GM21423 (cell line): ENCODE measurements around the gene NPPC.

Experiments
- ATAC-seq: cut with Tn5 transposase; IDR thresholded peaks from one replicate; pipeline ENCODE4 v1.9.1; 2021; ENCODE audit warnings: mild to moderate bottlenecking, moderate library complexity; ENCODE audit not compliant: unreplicated experiment

NPPC gene

DNA sequence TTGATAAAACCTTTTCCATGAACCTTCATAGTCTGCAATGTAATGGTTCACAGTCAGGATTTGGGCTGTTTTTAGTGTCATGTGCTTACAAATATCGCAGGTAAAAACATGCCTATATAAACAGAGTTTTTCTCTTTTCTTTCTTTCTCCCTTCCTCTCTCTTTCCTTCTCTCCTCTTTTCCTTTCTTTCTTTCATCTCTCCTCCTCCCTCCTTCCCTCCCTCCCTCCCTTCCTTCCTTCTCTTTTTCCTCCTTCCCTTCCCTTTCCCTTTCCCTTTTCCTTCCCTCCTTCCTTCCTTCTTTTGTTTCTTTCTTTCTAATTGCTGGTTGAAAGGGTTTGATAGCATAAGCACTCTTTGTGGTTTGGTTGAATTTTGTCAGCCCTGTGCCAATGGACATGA, 9.6 kb upstream of the NPPC start:
- ATAC-seq: no peak

DNA sequence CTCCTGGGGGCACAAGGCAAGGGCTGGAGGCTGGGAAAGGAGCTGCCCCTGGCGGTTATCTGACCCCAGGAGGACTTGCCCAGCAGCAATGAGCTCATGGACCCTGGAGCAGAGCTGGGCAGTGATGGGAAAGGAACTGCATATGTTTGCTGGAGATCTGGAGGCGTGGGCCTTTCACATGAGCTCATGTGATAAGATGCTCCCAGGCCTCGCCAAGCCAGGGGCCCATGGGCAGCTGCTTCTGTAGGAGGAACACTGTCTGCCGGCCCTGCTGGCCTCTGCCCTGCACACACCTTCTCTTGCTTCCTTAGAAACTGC, 9.0 kb upstream of the NPPC start:
- ATAC-seq: no peak

DNA sequence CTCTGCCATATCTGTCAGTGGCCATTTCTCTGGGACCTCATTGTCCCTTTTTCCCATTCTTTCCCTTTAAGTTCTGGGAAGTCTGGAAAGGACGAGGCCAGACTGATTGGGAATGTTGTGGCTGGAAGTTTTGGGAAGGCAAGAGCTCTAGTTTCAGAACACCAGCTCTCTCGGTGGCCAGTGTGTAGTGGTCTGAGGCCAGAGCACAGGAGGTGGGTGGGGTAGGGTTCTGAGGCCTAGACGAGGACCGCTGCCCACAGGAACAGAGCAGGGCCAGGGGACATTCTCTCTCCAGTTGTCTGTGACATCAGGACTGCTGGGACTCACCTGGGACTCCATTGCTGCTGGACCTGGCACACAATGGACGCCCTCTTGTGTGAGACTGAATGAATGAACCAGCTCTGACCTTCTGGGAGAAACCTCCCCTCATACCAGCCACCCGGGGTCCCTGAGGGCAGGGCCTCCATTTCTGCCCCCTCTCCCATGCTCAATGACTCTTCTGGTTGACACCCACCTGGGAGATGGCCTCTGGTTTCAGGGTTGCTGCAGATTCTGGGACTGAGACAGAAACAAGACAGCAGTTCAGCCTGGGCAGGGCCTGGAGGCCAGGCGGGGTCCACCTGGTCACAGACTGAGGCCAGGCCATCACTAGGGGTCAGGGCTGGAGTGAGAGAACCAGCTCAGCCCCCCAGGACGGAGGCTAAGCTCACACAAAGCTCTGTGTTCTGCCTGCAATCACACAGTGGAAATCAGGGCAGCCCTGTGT, 8.4 kb upstream of the NPPC start:
- no peak for ATAC-seq

DNA sequence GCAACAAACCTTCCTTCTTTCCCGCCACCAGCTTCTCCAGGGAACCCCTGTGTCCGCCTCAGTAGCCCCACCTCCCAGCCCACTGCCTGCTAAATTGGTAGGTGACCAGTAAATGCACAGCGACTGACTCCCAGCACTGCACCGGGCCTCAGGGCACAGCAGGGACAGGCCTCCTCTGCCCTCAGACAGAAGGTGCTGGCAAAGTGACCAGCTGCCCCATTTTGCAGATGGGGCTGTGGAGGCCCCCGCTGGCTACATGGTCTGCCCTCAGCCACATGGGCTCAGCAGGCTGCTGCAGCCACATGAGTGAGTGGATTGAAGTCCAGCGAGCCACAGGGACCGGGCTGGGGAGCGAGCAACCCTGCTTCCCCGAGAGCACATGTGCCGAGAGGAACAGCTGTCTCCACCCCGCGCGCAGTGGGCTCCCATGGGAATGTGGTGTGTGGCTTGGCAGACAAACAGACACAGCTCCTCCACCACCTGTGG, 7.8 kb upstream of the NPPC start:
- no peak for ATAC-seq

DNA sequence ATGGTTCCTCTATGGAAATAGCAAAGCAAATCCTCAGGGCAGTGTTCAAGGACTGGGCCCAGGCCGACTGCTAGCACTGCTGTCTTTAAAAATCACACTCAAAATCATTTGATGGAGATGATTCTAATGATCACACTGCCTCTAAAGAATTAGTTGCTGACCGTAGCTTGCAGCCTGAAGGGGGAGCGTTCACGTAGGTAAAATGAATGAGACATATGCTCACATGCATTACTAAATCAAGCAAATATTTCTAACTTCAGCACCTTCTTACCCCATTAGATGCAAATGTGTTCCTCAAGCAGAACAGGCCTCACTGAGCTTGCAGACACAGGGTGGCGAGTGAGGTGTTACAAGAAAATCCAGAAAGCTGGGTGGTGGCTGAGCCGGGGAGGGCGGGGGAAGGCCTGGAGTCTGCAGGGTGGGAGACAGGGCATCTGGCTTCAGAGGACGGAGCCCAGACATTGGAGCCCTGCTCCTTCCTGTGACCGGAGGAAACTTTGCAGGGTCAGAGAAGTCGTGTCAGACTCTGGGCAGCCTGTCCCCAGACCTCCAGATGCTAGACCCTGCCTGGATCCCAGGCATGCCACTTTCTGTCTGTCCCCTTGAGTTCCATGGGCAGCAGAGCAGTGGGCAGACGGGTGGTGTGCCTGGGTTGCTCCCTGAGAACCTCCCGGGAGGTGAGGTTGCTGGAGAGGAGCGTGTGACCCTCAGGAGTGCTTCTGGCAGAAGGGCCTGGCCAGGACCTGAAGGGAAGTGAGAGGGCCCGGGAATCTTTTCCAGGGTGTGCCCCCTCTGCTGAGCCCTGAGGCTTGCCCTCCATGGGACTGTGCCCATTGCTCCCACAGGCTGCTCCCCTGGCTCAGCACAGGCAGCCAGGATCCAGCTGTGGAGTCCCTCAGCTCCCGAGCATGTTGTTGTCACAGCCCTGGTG, 7.1 kb upstream of the NPPC start:
- ATAC-seq: no peak

DNA sequence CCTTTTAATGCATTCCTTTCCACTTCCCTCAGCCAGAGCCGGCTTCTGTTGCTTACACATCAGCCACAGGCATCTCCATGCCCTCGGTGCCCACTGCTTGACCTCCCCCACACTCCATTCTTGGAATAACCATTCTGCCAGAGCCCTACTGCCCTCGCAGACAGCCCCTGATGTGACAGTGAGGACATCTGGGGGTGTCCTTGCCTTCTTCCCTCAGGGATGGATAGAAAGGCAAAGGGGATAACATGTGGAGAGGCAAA, 6.4 kb upstream of the NPPC start:
- no peak for ATAC-seq

DNA sequence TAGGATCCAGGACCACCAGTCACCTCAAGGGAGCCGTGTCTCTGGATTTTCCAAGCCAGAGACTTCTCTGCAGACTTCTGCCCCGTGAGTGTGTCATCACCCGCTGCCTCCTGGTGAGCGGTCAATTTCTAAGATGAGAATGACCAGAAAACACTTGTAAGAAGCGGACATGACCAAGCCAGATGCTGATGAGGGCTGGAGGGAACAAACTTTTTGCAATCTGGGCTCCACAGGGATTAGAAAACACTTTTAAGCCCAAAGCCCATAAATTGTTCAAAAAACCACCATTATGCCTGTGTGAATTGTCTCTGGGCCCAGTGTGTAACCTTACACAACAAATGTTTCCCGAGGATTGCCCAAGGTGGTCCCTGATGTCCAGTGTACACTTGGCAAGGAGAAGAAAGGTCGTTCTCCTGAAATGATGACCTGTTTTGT, 5.3 kb upstream of the NPPC start:
- no peak for ATAC-seq

DNA sequence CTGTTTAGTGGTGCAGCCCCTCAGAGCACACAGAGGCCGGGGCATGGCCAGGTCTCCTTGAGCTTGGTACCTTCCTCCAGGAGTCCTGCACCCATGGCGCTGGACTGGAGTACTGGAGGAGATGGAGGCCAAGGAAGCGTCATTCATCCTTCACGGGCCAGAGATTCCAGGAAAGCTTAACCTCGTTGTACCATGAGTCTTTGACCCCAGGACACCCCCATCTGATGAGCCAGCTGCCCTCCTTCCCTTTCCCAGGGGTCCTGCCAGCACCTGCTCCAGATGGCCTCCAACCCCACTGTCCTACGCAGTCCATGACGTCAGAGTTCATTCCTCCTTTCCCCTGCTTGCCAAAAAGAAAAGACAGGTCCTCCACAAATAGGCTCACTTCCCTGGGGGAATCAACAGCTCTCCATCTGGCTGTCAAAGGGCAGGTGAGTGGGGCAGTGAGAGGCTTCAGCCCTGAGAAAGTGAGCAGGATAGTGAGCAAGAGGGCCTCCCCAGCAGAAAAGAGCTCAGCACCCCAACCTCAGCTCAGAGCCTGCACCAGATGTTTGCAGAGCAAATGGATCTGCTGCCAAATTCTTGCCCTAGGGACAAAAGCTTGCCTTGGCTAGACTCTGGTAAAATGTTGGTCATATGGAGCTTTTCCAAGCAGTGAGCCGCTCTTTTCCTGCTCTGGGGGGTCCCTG, 4.5 kb upstream of the NPPC start:
- ATAC-seq: no peak

DNA sequence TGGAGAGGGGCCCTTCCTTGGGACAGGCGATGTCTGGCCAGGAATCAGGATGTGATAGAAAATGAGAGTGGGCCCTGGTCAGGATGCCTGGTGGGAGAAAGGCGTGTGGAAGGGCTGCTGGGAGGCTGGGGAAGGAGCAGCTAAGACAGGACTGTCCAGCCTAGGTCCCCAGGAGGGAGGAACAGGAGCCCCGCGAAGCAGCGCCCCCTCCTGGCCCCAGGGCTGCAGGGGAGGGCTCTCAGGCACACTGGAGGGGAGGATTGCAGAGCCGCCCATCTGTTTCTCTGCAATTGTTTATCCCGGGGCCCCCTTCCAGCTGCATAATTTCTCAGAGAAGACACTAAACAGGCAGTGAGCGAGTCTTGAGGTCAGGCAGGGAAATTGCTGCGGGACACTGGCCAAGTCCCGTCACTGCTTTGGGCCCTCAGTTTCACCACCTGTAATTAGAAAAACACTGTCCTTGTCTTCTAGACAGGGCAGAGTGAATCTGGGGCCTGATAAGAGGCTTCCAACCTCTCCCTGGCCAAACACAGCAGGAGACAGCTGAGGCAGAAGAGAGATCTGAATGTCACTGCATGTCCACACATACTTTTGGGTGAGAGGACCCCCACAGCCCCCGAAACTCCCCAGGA, 3.9 kb upstream of the NPPC start:
- ATAC-seq: no peak

DNA sequence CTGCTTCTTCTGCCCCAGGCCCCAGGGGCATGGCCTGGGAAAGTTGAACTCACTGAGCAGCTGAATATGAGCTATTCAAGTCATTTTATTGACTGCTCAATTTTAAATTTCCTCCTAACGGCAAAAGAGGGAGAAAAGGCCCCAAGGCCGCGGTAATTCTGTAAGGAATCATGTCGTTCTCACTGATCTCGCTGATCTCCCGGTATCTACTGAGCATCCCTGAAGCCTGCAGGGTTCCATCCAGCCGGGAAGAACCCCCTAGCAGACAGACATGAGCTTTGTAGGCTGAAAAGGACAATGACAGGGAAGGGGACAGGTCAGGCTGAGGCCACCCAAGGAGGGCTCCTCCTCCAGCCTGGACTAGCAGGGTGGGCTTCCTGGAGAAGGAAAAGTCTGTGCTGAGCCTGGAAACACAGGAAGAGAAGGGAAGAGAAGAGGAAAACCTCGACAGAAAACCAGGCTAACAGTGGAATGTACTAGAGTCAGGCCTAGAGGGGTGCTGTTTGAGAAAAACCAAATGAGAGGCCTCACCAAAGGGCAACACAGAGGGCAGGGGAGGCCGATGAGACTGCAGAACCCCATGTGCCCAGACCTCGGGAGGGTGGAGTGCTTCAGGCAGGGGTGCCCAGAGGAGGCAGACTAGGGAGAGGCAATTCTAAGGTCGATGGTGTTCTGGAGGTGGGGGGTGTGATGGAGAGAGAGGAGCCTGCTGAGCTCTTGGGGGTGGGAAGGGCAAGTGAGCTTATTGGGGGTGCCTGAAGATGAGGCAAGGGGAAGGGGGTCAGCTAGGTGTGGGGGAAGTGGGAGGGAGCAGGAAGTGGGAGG, 2.9 kb upstream of the NPPC start:
- ATAC-seq: no peak

DNA sequence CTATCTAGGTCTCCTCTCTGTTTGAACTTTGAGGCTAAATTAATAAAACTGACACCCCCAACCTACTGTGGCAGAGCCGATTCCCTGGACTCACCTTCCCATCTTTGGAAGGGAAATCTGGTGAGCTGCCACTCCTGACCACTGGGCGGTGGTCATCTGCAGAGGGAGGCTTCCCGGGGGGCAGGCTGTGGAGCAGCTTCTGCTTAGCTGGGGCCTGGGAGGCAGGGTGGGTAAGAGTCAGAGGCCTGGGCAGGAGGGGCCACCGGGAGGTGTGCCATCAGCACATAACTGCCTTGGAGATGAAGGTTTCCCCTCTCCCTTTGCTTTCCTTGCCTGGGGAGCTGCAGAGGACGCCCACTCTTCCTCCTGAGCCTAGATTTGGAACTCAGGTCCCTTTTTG, 2.3 kb upstream of the NPPC start:
- ATAC-seq: no peak

DNA sequence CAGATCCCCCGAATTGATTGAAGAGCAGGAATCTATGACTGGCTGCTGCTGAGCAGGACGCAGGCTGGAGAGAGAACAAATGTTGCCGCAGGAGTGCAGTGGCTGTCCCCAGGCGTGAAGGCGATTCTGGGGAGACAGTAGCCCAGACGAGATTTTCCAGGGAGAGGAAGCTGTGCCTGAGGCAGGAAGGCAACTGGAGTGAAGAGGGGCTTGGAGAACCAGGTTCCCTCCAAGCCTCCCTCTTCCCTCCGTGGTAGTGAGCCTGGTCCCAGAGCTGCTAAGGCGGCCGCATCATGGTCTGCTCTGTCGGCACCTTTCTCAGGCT, 1.3 kb upstream of the NPPC start:
- no peak for ATAC-seq

DNA sequence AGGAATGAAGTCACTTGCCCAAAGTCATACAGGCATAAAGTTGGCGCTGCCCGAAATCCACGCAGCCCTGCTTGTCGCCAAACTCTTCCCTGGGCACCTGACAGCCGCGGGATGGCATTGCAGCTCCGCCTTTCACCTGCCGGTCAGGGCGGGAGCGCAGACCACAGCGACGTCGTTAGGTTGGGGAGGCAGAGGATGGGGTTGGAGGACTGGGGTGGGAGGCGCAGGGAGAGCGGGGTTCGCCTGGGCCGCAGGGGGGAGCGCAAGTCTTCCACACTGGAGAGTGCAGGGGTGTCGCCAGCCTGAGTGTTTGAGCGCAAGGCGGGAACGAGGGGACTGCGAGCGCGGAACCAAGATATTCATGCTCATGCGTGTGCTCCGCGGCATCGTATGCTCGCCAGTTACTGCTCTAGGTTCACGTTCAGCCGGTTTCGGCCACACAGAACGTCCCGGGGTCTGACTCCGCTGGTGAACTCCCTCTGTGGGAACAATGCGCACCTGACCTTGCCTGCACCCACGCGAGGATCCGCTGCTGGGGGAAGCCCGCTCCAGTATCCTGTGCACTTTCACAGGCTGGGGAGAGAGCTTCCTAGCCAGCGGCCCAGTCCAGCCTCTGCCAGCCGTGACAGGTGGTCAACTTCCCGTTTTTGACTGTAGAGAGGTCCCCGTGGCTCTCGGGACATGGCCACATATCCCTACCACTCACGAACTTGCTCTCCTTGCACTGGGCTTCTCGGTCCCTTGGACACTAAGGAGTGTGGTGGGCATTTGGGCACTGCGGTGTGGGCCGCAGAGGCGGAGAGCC, 767 bp upstream of the NPPC start:
- ATAC-seq: peak; percentile 6

DNA sequence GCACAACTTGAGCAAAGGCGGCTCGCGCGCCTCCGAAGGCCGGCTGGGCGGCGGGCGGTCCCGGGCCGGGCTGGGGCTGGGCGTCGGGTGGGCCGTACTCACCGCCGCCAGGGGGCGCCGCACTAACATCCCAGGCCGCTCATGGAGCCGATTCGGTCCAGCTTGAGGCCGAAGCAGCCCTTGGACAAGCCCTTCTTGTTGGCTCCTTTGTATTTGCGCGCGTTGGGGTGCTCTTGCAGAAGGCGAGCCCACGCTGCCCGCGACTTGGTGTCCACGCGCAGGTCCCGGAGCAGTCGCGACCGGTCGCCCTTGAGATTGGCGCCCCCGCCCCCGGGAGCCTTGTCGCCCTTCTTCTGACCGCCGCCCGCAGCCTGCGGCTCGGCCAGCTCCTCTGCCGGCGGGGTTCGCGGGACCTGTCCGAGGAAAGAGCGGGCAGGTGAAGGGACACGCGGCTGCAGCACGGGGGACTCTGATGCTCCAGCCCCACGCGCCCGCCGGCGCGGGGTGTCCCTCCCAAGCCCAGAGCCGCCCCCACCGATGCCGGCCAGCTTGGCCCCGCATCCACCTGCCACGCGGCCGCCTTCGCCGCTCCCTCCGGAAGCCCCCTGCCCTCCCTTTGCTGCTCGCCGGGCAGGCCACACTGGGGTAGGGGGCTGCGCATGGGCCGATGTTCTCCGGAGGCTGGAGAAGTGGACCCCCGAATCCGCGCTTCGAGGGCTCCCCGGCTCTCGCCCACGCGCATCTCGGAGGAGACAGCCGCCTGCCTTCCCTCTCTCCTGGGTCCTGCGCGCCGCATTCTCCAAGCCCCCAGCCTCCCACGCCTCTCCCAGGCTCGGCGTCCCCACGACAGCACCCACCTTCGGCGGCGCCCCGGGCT, 655 bp downstream of the NPPC start:
- ATAC-seq: peak; percentile 50

DNA sequence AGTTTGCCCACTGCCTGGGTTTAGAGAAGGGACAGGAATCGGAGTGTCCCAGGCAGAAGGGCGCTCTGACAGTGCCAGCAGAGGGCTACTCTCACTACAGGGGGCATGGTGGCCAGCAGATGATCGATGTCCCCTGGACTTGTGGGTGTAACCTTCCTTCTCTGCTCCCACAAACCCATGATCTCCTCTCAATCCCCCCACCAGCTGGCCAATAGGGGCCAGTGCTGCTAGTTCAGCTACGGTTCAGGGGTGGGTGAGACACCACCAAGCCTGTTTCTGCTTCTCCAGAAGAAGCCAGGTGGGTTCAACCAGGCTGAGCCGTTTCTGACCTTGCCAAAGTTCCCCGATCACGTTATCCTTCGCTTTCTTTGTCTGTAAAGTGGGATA, 1.3 kb downstream of the NPPC start:
- no peak for ATAC-seq

DNA sequence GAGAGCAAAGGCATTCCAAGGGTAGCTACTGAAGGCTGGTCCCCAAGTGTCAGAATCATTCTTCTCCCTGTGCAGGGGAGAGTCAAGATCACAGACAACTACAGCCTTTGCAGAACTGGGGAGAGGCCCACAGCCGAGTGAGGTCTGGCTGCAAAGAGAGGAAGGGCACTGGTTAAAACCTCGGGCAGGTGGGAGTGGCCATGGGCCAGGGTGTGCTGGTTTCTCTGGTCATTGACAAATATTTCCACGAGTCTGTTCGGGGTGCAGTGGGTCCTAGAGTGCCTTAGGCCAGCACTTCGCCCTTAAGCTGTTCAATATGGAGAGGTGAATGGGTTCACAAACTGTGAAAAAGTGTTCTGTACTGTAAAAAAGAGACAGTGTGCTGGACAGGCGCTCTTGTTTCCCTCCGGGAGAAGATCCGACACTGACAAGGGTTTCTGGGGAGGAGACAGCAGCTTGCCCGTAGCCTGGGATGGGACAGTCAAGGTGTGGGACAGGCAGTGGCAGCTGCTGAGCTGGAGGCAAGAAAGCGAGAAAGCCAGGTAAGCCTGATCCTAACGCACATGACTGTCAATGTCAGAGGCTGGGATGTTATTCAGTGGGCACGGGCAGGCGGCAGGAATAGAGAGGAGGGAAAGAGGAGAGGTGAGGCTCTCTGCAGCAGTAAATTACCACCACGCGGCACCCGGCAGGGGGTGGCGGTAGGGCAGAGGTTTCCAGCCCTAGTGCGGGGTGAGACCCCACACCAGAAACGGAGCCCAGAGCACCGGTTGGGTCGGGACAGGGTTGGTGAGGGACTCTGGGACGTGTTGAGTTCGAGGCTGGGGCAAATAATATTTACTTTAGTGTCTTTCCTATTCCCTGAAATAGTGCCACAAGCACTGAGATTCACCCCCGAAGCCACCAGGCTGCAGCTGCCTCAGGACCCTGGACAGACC, 2.0 kb downstream of the NPPC start:
- ATAC-seq: no peak

DNA sequence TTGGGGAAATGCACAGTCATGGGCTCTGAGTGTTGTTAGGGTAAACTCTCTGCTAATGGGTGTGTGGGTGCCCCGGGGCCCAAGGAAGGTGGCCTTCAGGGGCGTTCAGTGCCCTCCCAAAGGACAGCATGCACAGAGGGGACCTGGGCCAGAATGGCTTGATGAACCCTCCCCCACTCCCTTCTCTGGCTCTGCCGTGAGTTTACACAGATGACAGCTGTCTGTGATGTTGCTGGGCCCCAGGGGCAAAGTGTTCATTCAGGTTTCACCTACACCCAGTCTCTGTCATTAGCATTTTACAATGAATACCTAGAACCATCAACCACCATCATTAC, 3.2 kb downstream of the NPPC start:
- ATAC-seq: no peak
